COLO668 (cell line): ENCODE data around the gene TEKT4.
"Not testable (repeated sequence)": the region's sequence is repeated elsewhere in the genome, so short reads cannot be mapped to it uniquely, and the experiment has no call there.

Source experiments
- DNase-seq: peaks from one replicate; lab custom pipeline; 2025; ENCODE audit not compliant: unreplicated experiment; lab: John Stamatoyannopoulos, UW

The TEKT4 gene, protein sequence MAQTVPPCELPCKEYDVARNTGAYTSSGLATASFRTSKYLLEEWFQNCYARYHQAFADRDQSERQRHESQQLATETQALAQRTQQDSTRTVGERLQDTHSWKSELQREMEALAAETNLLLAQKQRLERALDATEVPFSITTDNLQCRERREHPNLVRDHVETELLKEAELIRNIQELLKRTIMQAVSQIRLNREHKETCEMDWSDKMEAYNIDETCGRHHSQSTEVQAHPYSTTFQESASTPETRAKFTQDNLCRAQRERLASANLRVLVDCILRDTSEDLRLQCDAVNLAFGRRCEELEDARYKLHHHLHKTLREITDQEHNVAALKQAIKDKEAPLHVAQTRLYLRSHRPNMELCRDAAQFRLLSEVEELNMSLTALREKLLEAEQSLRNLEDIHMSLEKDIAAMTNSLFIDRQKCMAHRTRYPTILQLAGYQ

DNA sequence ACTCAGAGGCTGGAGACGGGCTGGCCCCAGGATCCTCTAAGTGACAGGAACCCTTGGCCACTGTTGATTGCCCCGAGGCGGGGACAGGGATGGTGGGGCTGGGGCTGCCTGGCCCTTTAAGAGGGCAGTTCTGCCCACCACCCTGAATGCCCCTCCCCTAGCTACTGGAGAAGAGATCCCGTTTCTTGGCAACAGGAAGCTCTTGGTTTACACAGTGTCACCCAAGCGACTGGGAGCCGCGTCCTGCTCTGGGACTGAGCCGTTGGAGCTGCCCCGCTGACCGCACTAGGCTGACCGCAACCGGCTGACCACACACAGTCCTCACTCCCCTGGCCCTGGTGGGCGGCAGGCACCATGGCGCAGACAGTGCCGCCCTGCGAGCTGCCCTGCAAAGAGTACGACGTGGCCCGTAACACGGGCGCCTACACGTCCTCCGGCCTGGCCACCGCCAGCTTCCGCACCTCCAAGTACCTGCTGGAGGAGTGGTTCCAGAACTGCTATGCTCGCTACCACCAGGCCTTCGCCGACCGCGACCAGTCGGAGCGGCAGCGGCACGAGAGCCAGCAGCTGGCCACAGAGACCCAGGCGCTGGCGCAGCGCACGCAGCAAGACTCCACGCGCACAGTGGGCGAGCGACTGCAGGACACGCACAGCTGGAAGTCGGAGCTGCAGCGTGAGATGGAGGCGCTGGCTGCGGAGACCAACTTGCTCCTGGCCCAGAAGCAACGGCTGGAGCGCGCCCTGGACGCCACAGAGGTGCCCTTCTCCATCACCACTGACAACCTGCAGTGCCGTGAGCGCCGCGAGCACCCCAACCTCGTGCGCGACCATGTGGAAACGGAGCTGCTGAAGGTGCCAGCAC, at the start of gene TEKT4:
TEKT4 (plus strand) TSS at position 205 of the 862 bp plus-strand sequence; CDS start at position 355, 150 bp downstream.
- no peak for DNase-seq

GRCh38 chr2:94839224-94839623, 32.0 kb upstream of the TEKT4 start:
- DNase-seq = not testable (repeated sequence)

DNA sequence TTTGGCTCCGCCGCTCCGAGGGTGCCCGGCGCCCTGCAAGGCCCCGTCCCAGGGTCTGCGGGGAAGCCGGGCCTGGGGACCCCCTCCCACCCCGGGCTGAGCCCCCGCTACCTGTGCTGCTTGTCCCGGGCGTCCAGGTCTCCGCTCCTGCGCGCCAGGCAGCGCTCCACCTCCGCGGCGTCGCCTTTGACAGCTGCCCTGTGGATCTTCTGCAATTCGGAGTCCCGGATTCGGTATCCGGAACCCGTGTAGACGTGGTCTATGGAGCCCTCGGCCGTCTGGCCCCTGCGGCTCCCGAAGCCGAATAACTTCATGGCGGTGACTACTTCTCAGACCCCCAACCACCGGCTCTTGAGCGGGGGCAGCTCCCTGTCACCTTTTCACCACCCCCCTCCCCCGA, 14.4 kb upstream of the TEKT4 start:
- DNase-seq = not testable (repeated sequence)

DNA sequence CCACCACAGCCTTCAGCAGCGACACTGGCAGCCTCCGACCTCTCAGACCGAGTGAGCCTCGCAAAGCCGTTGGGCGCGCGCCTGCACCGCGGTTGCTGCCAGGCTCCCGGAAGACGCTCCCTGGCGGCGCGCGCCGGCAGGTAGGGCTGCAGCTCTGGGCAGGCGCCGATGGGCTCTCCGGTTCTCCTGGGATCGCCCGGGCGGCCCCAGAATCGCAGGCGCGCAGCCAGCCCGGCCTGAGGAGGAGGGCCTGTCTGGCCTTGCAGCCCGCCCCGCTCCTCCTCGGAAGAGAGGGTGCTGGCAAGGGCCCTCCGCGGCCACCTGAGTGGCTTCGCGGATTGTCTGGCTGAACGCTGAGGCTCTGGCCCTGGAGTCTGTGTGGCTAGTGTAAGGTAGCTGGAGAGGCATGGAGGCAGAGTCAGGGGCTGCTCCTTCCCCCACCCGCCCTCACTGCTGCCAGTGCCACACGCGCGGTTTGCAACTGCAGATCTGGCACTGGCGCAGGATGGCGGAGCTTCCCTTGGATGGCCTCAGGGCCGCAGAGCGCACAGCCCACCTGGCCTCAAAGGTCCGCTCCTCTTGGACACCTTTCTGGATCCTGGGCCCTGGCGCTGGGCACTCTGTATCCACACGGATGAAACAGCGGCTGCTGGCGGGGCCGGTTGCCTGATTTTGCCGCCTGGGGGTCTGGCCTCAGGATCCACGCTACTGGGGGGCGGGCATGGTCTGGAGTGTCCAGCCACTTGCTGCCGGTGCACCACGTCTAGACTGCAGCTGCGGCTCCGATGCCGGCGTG, 13.7 kb upstream of the TEKT4 start:
- peak; percentile 41 for DNase-seq

DNA sequence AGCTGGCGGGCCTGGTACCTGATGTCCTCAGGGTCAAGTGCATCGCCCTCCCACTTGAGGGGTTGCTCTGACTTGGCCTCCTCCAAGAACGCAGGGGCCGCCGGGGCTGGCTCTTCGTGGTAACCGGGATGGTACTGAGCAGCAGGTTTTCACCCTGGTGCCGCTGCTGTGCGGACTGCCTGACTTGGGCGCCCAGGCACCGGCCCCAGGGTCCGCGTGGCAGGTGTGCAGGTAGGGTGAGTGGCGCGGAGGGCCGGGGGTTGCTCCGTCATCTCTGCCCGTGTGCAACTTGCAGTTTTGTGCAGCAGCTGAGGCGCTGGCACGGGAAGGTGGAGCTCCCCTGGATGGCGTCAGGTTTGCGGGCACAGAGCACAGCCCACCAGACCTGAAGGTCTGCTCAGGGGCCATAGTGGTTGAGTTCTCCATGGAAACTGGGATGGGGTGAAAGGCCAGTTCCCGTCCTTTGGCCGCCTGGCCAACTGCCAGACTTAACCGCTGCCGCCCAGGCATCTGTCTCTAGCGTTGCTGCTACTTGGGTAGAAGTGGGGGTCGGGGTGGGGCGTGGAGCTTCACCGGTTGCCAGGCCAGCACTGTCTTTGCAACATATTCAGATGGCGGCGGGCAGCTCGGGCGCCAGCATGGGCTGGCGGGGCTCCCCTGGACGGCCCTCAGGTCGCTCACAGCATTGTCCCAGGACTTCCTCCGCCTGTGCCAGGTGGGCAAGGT, 12.9 kb upstream of the TEKT4 start:
- DNase-seq = not testable (repeated sequence)

DNA sequence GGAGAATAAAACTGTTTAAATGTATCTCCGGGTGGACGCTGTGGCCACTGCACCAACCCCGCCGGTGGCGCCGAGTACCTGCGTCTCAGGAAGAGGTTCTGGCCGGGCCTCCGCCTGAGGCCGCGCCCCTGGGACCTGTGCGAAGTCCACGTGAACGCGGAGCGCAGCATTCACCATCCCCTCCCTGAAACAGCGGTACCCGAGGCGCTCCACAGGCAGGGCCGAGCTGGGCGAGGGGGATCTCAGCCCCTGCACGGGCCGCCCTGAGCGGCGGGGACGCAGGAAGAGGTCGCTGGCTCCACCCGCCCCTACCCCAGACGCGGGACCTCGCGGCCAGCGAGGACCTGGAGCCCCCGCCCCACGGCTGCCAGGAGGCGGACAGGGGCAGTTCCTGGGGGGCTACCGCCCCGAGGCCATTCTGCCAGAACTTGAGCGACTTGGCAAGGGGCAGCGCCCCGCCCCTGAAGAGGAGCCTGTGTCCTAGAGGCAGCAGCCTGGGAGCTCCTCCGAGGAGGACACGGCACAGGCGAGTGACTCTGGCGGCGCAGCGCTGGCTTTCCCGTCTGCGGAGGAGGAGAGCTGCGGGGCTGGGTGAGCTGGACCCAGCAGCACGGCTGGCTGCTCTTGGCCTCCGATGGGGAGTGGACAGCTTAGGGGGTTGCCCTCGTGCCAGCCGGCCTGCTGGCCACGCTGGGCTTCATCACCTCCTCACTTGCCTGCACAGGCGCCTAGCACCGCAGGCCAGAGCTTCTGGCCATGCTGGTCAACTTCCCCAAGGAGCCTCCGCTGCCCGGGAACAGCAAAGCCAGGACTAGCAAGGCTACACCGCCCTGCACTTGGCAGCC, 9.7 kb upstream of the TEKT4 start:
- no peak for DNase-seq

GRCh38 chr2:94862903-94863302, 8.3 kb upstream of the TEKT4 start:
- DNase-seq = not testable (repeated sequence)

DNA sequence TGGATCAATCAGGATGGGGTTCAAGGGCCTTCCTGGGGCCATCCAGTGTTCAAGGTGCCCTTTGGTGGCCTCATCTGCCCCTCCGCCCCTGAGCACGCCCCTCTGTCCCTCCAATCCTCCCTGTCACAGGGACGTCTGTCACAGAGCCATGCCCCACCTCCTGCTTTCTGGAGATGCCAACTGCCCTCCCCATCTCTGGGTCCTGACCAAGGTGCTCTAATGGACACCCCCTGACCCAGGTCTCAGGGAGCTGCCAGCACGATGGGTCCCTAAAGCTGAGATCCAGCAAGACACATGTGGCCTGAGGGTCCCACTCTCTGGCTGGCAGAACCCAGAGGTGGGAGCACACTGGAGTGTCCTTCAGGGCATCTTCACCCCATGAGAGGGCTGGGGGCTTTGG, 2.1 kb upstream of the TEKT4 start:
- DNase-seq = no peak

GRCh38 chr2:94869552-94870439, 1.4 kb upstream of the TEKT4 start:
- no peak for DNase-seq

DNA sequence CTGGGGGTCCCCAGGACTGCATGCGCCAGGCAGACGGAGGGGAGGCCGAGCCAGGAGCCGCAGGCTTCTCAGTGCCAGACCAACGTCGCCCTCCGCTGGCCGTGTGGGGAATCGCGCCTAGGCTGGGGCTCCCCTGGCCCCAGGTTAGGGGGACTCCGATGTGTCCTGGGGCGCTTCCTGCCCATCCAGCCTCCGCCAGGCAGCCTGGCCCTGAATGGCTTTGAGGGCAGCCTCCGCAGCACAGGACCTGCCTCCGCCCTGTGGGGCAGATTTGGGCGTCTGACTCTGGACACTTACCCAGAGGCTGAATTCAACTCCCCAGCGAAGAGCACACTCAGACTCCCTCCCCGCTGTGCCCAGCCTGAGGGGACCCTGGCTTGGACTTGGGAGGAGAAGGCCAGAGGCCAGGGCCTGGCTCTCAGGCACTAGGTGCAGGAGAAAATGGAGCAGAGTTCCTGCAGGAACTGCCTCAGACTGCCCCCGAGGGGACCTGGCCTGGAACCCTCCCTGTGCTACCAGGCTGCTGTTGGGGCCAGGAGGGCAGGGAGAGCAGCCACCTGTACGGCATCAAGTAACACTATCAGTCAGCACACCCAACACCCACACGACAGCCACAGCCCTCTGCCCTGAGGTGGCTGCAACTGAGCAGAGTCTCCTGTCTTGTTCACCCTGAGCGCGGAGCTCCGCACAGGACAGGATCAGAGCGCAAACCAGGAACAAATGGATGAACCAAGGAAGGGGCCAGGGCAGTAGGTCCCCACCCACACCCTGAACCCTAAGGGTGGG, 597 bp upstream of the TEKT4 start:
- peak; percentile 19 for DNase-seq

DNA sequence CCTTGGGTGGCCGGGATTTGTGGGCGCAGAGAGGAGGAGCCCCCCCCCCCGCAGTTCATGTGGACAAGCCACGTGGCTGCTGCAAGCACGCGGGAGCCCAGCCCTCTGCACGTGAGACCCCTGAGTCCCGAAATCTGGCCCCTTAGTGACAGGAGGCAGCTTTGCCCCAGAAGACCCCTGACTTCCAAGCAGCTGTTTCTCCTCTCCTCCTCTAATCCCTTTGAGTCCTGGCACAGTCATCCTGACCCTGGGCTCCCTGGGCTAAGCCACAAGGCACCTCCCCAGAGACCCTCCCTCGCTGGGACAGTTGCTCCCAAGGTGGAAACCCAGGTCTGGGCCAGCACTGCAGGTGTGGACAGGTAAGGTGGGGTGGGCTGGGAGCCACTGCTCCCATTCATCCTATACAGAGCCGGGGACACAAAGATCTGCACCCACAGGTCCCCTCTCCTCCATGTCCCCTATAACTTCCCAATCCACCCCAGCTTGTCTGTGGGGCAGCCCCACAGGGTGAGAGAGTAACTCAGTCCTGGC, 923 bp downstream of the TEKT4 start:
- no peak for DNase-seq

- DNase-seq = no peak
Observed at GRCh38 chr2:94872676-94873361, 1.6 kb downstream of the TEKT4 start.

DNA sequence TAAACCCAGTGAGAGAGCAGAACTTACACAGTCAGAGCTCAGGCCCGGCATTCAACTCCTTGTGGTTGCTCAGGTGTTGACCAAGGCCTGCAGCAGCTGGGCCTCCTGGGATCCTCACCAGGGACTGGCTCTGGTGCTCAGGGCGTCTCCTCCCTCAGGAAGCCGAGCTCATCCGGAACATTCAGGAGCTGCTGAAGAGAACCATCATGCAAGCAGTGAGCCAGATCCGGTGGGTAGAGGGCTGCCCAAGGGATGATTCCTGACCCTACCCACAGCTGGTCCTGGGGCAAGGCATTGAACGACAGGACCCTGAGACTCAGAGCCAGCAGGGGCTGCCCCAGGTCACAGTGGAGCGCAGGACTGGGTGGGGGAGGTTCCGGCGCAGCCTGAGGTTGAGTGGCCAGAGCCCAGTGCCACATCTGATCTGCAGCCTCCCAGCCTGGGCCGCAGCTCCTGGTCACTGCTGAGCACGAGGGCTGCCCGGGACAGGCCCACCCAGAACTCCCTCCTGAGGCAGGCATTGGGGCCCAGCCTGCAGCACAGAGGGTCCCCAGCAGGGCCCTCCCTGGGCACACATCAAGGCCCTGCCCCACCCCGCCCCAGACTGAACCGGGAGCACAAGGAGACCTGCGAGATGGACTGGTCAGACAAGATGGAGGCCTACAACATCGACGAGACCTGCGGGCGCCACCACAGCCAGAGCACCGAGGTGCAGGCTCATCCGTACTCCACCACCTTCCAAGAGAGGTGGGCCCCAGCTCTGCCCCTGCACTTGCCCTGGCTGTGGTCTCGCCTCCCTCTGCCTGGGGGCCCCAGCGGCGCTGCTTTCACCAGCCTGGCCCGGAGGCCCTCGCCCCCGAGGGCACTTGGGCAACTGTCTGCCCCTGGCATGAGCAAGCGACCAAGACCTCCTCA, 2.4 kb downstream of the TEKT4 start:
- DNase-seq = no peak

DNA sequence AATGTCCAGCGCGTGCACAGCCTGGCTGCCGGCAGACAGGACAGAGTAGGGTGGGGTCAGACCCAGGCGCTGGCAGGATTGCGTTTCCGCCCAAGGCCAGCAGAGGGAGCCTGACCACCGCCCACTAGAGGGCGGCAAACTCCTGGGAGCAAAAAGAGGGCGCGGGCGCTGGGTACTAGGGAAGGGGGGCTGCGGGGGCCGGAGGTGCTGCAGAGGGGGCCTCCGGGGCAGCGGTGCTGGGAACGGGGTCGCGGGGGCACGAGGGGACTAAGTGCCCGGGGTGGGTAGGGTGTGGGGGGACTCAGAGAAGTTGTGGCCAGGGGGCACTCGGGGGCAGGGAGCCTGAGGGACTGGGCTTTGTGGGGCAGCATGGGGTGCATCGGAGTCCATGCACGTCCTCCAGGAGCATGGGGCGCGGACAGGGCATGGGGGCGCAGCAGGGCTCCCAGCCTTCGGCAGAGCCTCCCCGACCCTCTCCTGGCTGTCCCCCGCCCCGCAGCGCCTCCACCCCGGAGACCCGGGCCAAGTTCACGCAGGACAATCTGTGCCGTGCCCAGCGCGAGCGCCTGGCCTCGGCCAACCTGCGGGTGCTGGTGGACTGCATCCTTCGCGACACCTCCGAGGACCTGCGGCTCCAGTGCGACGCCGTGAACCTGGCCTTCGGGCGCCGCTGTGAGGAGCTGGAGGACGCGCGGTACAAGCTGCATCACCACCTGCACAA, 3.2 kb downstream of the TEKT4 start:
- DNase-seq = peak; percentile 36

DNA sequence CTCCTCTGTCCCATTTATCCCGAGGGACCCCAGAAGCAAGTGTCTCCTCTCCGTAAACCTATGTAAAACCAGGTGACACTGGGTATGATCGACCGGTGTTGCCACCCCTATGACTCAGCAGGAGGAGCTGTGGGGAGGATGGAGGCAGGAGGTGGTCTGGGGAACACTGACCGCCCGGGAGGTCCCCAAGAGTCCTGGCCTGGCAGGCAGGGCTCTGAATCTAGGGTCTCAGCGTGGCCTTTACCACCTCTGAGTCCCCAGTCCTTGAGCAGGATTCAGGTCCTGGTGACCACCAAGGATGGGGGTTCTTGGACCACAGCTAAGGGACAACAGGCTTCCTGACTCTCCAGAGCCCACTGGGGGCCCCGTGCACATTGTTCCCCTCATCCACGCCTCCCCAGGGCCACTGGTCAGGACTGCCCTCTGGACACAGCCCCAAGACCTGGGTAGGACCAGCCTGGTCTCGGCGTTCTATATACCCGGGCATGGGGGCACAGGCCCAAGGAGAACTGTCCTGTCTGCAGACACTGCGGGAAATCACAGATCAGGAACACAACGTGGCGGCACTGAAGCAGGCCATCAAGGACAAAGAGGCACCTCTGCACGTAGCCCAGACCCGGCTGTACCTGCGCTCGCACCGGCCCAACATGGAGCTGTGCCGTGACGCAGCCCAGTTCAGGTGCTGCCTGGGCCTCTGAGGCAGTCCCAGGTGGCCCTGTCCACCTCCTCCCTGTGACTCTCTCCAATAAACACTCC, 4.0 kb downstream of the TEKT4 start:
- DNase-seq = no peak
